ENCODE measurements around the gene CPNE4.
"Not testable (repeated sequence)": the region's sequence is repeated elsewhere in the genome, so short reads cannot be mapped to it uniquely, and the experiment has no call there.

- TF ChIP-seq CTCF, POLR2A (IDR thresholded peaks at IDR 0.05): not testable (repeated sequence)
Measured at GRCh38 chr3:131885871-131886270, 148.9 kb downstream of the CPNE4 start.
